ENCODE results near the gene CACFD1.

- TF ChIP-seq POLR2A (IDR thresholded peaks at IDR 0.05) (no peak), CTCF (IDR thresholded peaks at IDR 0.05) (no peak)
Measured at GRCh38 chr9:133499892-133500270, 40.1 kb downstream of the CACFD1 start.

Measured in uterus (tissue), 2 donors.